ENCODE measurements around the gene NMNAT3. TPM values are rescaled to one million over a fixed set of nuclear protein-coding genes. Genes with fewer than 3 reads are reported as not detected.

Gene NMNAT3
- total RNA-seq, 6 donors from 2014 or later = 3.3 to 8.4 (median 5.5) TPM

DNA sequence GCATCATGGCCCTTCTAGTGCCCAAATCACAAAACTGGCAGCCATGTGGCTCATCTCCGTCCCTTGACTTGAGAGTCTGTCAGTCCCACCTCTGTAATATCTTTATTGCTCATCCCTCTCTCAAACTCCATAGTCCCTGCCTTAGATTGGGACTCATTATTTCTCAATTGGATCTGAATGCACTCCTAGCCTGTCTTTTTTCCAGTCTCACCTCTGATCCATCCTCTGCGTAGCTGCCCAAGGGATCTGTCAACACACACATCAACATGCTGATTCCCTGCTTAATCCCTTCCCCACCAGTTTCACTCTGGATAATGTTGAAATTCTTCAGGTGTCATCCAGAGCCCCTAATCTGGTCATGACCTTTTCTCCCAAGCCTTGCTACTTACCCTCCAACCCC lies 39.3 kb downstream of the NMNAT3 start:
- Histone ChIP-seq H3K27ac (no peak overlapping the region), H3K27me3 (no peaks in the 10 kb centered on the region), H3K4me3 (no peak overlapping the region), H3K4me1 (no peaks in the 10 kb centered on the region), H3K9me3 (no peaks in the 10 kb centered on the region), H3K36me3 (peaks cover 0 to 4% (median 0%) of the 10 kb centered on the region in 4 donors)
- no peak for TF ChIP-seq POLR2AphosphoS5 (IDR thresholded peaks at IDR 0.05)
- TF ChIP-seq, protein P1, sequence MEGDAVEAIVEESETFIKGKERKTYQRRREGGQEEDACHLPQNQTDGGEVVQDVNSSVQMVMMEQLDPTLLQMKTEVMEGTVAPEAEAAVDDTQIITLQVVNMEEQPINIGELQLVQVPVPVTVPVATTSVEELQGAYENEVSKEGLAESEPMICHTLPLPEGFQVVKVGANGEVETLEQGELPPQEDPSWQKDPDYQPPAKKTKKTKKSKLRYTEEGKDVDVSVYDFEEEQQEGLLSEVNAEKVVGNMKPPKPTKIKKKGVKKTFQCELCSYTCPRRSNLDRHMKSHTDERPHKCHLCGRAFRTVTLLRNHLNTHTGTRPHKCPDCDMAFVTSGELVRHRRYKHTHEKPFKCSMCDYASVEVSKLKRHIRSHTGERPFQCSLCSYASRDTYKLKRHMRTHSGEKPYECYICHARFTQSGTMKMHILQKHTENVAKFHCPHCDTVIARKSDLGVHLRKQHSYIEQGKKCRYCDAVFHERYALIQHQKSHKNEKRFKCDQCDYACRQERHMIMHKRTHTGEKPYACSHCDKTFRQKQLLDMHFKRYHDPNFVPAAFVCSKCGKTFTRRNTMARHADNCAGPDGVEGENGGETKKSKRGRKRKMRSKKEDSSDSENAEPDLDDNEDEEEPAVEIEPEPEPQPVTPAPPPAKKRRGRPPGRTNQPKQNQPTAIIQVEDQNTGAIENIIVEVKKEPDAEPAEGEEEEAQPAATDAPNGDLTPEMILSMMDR (IDR thresholded peaks at IDR 0.05) = no peak
- TF ChIP-seq POLR2A (IDR thresholded peaks at IDR 0.05) = no peak
- no peak for TF ChIP-seq EP300 (IDR thresholded peaks at IDR 0.05)
- WGBS, 2 donors = 84 to 100% methylated on average over 2 of the region's 2 CpGs
- no peak for DNase-seq
- ATAC-seq (ENCODE audit: low FRiP score in 2 of 2) = no peak

DNA sequence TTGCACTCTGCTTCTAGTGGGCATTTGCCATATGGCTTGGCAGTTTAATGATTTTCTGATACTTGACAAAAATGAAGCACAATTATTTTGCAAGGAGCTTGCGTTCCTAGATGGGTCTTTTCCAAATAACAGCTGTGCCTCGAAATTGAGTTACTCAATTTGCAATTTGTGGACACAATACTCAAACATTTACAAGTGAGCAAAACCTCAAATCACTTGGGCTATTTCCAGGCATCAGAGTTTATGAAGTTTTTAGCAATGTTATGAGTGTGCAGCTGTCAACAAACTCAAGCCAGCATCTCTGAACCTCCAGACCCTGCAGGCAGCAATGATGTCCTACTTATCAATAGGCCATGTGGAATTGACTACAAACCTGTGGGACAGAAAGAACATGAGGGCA lies 41.3 kb downstream of the NMNAT3 start:
- ATAC-seq (ENCODE audit: low FRiP score in 2 of 2) (no peak), DNase-seq (no peak)
- no peaks in the 10 kb centered on the region for H3K4me1 ChIP-seq
- no peak overlapping the region for H3K4me3 ChIP-seq
- 53 to 85% methylated on average over 2 of the region's 2 CpGs for WGBS, 2 donors
- H3K36me3 ChIP-seq = peaks cover 0 to 4% (median 0%) of the 10 kb centered on the region in 4 donors
- H3K27ac ChIP-seq = no peak overlapping the region
- TF ChIP-seq, protein P1 (IDR thresholded peaks at IDR 0.05) = no peak
- no peak for TF ChIP-seq POLR2A (IDR thresholded peaks at IDR 0.05)
- TF ChIP-seq POLR2AphosphoS5 (IDR thresholded peaks at IDR 0.05) = no peak
- TF ChIP-seq EP300 (IDR thresholded peaks at IDR 0.05) = no peak
- no peaks in the 10 kb centered on the region for H3K27me3 ChIP-seq
- no peaks in the 10 kb centered on the region for H3K9me3 ChIP-seq

DNA sequence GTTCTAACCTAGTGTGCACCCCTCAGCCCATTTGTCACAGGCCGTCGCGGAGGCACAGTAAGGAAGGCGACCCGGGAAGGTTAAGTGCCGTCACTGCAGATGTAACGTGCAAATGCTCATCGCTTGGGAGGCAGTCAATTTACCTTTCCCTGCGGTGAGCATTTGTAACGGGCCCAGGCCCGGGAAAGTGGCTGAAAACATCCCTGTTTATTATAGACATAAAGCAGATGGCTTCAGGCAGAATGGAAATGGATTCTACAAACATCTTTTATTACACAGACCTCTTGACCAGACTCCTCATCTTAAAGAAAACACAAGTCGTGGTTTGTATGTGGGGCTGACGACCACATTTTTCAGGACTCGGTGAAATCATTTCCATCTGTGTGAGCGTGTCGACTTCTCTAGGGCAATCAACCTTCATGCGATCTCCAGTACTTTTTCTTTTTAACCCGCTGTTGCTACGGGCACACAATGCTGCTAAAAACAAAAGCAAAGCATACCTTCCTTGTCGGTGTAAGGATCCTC lies 43.6 kb downstream of the NMNAT3 start:
- WGBS, 2 donors = 84 to 91% methylated on average over 20 of the region's 20 CpGs
- ATAC-seq (ENCODE audit: low FRiP score in 2 of 2) = no peak
- peak in 1 of 2 donors; percentile 5 for DNase-seq
- Histone ChIP-seq H3K4me1 (no peaks in the 10 kb centered on the region), H3K27ac (no peak overlapping the region), H3K4me3 (no peak overlapping the region), H3K27me3 (no peaks in the 10 kb centered on the region), H3K9me3 (no peaks in the 10 kb centered on the region), H3K36me3 (peaks cover 0 to 4% (median 0%) of the 10 kb centered on the region in 4 donors)
- TF ChIP-seq, protein P1 (IDR thresholded peaks at IDR 0.05) = no peak
- TF ChIP-seq EP300 (IDR thresholded peaks at IDR 0.05) (no peak), POLR2A (IDR thresholded peaks at IDR 0.05) (no peak), POLR2AphosphoS5 (IDR thresholded peaks at IDR 0.05) (no peak)

DNA sequence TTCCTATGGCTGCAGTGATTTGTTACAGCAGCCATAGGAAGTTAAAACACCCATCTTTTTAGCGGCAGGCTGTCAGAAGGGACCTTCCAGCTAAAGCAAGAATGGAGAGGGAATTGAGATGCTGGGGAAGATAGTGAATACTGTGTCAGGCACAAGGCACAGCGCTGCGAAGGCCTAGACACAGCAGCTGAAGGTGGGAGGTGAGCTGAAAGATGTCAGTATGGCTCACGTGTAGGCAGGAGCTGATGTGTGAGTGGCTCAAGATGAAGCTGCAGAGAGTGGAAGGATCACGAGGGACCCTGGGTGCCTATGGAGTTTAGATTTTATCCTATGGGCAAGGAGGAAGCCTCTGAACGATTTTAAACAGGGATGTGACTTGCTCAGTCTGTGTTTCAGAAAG lies 44.3 kb downstream of the NMNAT3 start:
- Histone ChIP-seq H3K9me3 (no peaks in the 10 kb centered on the region), H3K4me1 (no peaks in the 10 kb centered on the region), H3K27me3 (no peaks in the 10 kb centered on the region), H3K4me3 (no peak overlapping the region), H3K36me3 (peaks cover 0 to 4% (median 0%) of the 10 kb centered on the region in 4 donors), H3K27ac (no peak overlapping the region)
- ATAC-seq (ENCODE audit: low FRiP score in 2 of 2) = no peak
- no peak for DNase-seq
- 89% methylated on average over 6 of the region's 6 CpGs for WGBS, 2 donors
- TF ChIP-seq, protein P1 (IDR thresholded peaks at IDR 0.05) = no peak
- TF ChIP-seq POLR2A (IDR thresholded peaks at IDR 0.05) (no peak), POLR2AphosphoS5 (IDR thresholded peaks at IDR 0.05) (no peak), EP300 (IDR thresholded peaks at IDR 0.05) (no peak)

DNA sequence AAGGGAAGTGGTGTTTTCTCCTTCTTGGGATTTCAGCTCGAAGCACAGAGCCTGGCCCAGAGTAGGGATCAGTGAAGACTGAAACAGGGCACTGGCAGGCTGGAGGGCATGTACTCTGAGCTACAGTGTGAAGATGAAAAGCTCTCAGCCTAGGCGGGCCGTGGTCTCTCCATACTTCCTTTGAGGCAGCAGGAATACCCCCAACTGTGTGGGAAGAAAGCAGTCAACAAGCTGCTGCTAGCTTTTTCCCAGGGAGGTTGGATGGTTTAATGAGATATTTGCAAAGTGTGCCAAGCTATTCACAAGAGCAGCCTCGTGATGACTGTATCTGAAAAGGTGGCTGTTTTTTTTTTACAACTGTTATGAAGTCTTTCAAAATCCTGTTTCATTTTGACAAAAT lies 47.2 kb downstream of the NMNAT3 start:
- H3K4me3 ChIP-seq = no peak overlapping the region
- no peak for ATAC-seq (ENCODE audit: low FRiP score in 2 of 2)
- no peaks in the 10 kb centered on the region for H3K4me1 ChIP-seq
- 84 to 88% methylated on average over 2 to 4 of the region's 4 CpGs for WGBS, 2 donors
- H3K27me3 ChIP-seq = no peaks in the 10 kb centered on the region
- H3K9me3 ChIP-seq = no peaks in the 10 kb centered on the region
- DNase-seq = no peak
- no peak overlapping the region for H3K27ac ChIP-seq
- peaks cover 0 to 4% (median 0%) of the 10 kb centered on the region in 4 donors for H3K36me3 ChIP-seq
- no peak for TF ChIP-seq POLR2AphosphoS5 (IDR thresholded peaks at IDR 0.05)
- TF ChIP-seq, protein P1 (IDR thresholded peaks at IDR 0.05) = no peak
- no peak for TF ChIP-seq POLR2A (IDR thresholded peaks at IDR 0.05)
- no peak for TF ChIP-seq EP300 (IDR thresholded peaks at IDR 0.05)

All from upper lobe of left lung (tissue), 6 donors.